ENCODE data around the gene MAGI2. TPM values are rescaled to one million over a fixed set of nuclear protein-coding genes. Genes with fewer than 3 reads are reported as not detected.
"Not testable (repeated sequence)": the region's sequence is repeated elsewhere in the genome, so short reads cannot be mapped to it uniquely, and the experiment has no call there.

The MAGI2 gene
- total RNA-seq, 2 experiments from 2014 or later: 0.08 to 0.13 TPM

DNA sequence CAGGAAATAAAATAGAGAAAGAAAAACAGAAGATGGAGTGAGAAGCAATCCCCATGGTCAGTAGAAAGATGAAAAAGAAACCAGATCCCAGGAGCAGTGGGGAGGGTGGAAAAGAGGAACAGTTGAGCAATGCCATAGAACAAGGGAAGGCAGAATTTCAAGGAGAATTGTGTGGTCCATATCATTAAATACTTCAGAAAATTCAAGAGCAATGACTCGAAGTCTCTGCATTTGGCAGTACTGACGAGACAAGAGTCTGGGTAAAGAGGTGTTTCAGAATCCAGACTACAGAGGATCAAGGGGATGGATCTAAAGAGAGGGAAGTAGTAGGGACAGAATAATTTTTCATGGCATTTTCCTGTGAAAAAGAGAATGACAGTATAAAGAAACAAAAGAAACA is 1142.3 kb downstream of the MAGI2 start:
- POLR2A ChIA-PET: no interaction called here
- Mint-ChIP-seq H3K4me3 (no peak overlapping the region), H3K27me3 (no peaks in the 10 kb centered on the region), H3K36me3 (ENCODE audit: low read depth) (no peaks in the 10 kb centered on the region), H3K27ac (no peak overlapping the region), H3K4me1 (no peaks in the 10 kb centered on the region), H3K9me3 (no peaks in the 10 kb centered on the region)
- DNase-seq: no peak
- CTCF ChIA-PET: no interaction called here

DNA sequence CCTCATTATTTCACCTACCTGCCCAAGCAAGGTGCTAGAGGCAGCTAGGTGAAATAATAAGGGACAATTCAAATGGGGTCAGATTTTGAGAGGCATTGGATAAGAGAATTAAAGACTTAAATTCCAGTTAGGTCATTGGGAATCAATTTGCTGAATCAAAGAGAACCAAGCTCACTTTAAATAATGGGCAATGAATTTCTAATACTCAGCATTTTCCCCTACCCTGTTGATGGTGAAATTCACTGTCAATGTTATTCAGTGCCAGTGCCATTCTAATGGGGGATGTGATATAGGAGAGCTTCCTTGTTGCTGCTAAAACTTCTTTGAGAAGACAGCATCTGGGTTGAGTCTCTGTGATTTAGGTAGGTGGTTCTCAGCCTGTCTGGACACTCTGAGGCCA is 1145.6 kb downstream of the MAGI2 start:
- Mint-ChIP-seq H3K4me1 (no peaks in the 10 kb centered on the region), H3K27me3 (no peaks in the 10 kb centered on the region), H3K36me3 (ENCODE audit: low read depth) (no peaks in the 10 kb centered on the region), H3K4me3 (no peak overlapping the region), H3K27ac (no peak overlapping the region), H3K9me3 (no peaks in the 10 kb centered on the region)
- ChIA-PET CTCF (no interaction called here), POLR2A (no interaction called here)
- DNase-seq: no peak

DNA sequence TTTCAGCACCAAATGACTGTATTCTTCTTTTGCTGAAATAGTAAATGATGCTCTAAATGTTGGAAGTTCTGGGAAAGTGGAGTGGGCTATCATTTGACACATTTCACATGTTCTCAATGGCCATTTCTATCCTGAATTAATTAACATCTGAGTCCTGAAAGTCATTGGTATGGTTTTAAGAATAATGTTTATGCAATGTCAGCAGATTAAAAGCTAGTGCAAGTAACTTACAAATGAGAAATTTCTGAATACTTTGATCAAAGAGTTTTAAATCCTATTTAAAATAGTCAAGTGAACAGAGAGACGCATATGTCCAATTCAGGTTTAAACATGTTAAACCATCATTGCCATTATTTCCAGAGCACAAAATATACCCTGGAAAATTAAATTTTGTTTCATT is 1146.8 kb downstream of the MAGI2 start:
- H3K27me3 Mint-ChIP-seq: no peaks in the 10 kb centered on the region
- DNase-seq: no peak
- no peak overlapping the region for H3K4me3 Mint-ChIP-seq
- H3K9me3 Mint-ChIP-seq: no peaks in the 10 kb centered on the region
- no peaks in the 10 kb centered on the region for H3K4me1 Mint-ChIP-seq
- no peaks in the 10 kb centered on the region for H3K36me3 Mint-ChIP-seq (ENCODE audit: low read depth)
- no peak overlapping the region for H3K27ac Mint-ChIP-seq
- ChIA-PET CTCF (no interaction called here), POLR2A (no interaction called here)

DNA sequence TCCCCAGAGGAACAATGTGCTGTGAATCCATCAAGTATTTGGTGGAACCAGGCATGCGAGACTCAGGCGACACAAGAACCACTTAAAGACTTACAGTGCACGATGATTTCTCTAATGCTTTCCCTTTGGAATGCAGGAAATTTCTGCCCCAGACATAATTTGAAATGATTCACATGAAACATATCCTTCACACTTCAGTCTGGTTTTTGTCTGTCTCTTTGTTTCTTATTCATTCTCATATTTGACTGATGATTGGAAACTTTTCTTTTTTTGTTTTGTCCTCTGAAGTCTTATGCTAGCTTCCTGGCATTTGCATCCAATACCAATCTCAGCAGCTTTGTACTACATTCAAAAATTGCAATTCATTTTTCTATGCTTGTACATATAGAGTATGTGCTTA is 1152.1 kb downstream of the MAGI2 start:
- Mint-ChIP-seq H3K4me1 (no peaks in the 10 kb centered on the region), H3K4me3 (no peak overlapping the region), H3K9me3 (peaks cover 2% of the 10 kb centered on the region), H3K27me3 (no peaks in the 10 kb centered on the region), H3K36me3 (ENCODE audit: low read depth) (no peaks in the 10 kb centered on the region), H3K27ac (no peak overlapping the region)
- ChIA-PET POLR2A (no interaction called here), CTCF (no interaction called here)
- DNase-seq: no peak

DNA sequence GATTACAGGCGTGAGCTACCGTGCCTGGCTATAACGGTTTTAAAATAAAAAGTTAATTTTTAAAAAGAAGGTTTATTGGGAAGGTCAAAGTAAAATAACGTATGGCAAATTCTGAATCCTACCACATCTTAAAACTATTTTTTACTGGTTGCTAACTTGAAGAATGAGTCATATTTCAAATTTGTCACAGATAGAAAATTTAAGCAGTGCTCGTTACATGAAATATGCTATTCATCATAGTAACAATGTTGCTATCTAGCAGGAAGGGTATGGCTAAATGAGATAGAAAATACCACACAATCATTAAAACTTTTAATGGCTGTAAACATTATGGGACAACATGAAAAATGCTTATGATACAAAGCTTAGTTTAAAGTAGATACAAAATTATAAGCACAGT is 1154.4 kb downstream of the MAGI2 start:
- Mint-ChIP-seq H3K27me3 (no peaks in the 10 kb centered on the region), H3K36me3 (ENCODE audit: low read depth) (no peaks in the 10 kb centered on the region), H3K4me1 (no peaks in the 10 kb centered on the region), H3K9me3 (peaks cover 2% of the 10 kb centered on the region), H3K27ac (no peak overlapping the region), H3K4me3 (no peak overlapping the region)
- ChIA-PET POLR2A (no interaction called here), CTCF (interaction anchor here (0.7 kb wide), 1 partner anchor 388 kb away, joined by 4 read pairs; no protein-coding TSS in a partner anchor)
- DNase-seq: no peak

DNA sequence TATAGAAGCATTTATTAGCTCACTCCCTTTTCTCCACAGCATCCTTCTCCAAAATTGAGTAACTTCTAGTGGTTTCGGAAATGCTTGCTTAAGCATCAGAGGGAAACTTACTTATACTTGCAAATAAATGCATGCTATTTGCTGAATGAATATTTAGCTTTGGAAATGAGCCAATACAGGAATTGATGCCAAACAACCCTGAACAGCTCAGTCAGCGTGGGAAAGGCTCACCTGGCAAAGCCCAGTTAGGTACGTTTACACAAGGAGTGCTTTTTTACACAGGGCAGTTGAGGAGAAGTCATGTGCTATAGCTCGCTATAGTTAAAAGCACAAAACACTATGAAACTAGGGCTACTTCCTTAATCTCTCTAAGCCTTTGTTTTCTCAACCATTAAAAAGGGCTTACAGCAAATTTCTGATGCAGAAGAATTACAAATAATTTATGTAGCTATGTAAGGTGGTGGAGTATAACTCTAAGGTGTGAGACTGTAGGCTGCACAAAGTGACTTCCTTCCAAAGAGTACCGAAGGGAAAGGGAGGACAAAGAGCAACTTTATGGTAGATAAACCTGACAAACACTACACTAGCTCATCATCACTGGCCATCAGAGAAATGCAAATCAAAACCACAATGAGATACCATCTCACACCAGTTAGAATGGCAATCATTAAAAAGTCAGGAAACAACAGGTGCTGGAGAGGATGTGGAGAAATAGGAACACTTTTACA is 1156.7 kb downstream of the MAGI2 start:
- Mint-ChIP-seq H3K9me3 (peaks cover 2% of the 10 kb centered on the region), H3K36me3 (ENCODE audit: low read depth) (no peaks in the 10 kb centered on the region), H3K27ac (no peak overlapping the region), H3K27me3 (no peaks in the 10 kb centered on the region), H3K4me1 (no peaks in the 10 kb centered on the region), H3K4me3 (no peak overlapping the region)
- CTCF ChIA-PET: no interaction called here
- no peak for DNase-seq
- POLR2A ChIA-PET: no interaction called here

DNA sequence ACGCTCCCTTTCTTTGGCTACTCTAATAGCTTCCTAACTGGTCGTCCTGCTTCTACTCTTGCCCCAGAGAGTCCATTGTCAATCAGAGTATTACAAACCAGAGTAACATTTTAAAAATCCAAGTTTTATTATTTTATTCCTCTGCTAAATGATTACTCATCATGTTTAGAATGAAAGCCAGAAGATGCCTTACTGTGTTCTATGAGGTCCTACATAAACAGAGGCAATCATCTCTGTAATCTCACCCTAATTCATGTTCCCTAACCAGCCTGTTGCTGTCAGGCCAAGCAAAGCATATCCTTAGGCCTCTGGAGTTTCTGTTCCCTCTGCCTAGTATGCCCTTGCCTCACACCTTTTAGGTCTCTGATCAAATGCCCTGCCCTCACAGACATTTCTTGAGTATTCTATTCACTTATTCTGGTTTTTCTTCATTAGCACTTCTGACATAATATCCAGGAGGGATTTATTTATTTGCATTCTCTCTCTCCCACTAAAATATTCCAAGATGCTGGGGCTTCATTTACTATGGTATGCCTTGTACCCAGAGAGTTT is 1157.3 kb downstream of the MAGI2 start:
- H3K36me3 Mint-ChIP-seq (ENCODE audit: low read depth): no peaks in the 10 kb centered on the region

DNA sequence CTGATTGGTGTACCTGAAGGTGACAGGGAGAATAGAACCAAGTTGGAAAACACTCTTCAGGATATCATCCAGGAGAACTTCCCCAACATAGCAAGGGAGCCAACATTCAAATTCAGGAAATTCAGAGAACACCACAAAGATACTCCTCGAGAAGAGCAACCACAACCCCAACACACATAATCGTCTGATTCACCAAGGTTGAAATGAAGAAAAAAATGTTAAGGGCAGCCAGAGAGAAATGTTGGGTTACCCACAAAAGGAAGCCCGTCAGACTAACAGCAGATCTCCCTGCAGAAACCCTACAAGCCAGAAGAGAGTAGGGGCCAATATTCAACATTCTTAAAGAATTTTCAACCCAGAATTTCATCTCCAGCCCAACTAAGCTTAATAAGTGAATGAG is 1164.0 kb downstream of the MAGI2 start:
- CTCF ChIA-PET; H3K9me3 Mint-ChIP-seq; POLR2A ChIA-PET; DNase-seq; H3K27ac Mint-ChIP-seq; H3K4me1 Mint-ChIP-seq; H3K4me3 Mint-ChIP-seq; H3K27me3 Mint-ChIP-seq; H3K36me3 Mint-ChIP-seq (ENCODE audit: low read depth): not testable (repeated sequence)

More for the DNA sequence above, 1157.3 kb downstream of the MAGI2 start:
- POLR2A ChIA-PET: no interaction called here
- Mint-ChIP-seq H3K4me1 (no peaks in the 10 kb centered on the region), H3K27ac (no peak overlapping the region), H3K9me3 (peaks cover 2% of the 10 kb centered on the region), H3K27me3 (no peaks in the 10 kb centered on the region), H3K4me3 (no peak overlapping the region)
- CTCF ChIA-PET: no interaction called here
- DNase-seq: no peak

DNA sequence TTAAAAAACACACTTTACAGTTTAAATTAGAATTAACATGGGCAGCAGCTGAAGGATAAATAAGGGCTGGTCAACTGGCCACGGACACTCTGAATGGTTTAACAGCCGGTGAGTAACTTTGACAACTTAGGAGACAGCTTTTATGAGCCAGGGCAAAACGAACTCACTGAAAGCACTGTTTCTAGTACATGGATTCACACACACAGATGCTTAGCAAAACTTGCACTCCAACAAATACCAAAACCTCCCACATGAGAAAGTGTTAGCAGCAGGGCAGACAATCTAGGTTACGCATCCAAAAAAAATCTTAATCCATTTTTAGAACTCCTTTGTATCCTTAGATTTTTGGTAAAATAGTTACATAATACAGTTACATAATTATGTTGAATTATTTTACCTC is 1168.5 kb downstream of the MAGI2 start:
- CTCF ChIA-PET: no interaction called here
- POLR2A ChIA-PET: no interaction called here
- no peak overlapping the region for H3K4me3 Mint-ChIP-seq
- DNase-seq: no peak
- no peaks in the 10 kb centered on the region for H3K9me3 Mint-ChIP-seq
- H3K27me3 Mint-ChIP-seq: no peaks in the 10 kb centered on the region
- H3K36me3 Mint-ChIP-seq (ENCODE audit: low read depth): no peaks in the 10 kb centered on the region
- no peak overlapping the region for H3K27ac Mint-ChIP-seq
- H3K4me1 Mint-ChIP-seq: no peaks in the 10 kb centered on the region

DNA sequence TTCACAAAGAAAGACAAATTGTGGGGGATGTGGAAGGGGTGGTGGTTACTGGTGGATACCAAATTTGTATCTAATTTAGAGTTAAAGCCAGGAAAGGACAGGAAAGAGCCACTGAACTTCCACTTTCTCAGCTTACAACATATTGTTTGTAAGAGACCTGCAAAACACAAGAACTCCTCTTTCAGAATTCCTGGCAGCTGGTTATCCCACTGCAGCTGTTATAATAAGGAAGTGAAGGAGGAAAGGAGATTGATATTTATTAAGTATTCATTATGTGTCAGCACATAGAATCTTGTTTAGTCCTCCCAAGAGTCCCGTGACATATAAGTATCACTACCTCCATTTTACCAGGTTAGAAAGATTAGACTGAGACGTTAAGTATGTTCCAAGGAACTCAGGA is 1173.2 kb downstream of the MAGI2 start:
- DNase-seq: no peak
- no peak overlapping the region for H3K27ac Mint-ChIP-seq
- H3K36me3 Mint-ChIP-seq (ENCODE audit: low read depth): no peaks in the 10 kb centered on the region
- POLR2A ChIA-PET: no interaction called here
- H3K27me3 Mint-ChIP-seq: no peaks in the 10 kb centered on the region
- no peak overlapping the region for H3K4me3 Mint-ChIP-seq
- H3K9me3 Mint-ChIP-seq: no peaks in the 10 kb centered on the region
- CTCF ChIA-PET: no interaction called here
- no peaks in the 10 kb centered on the region for H3K4me1 Mint-ChIP-seq

DNA sequence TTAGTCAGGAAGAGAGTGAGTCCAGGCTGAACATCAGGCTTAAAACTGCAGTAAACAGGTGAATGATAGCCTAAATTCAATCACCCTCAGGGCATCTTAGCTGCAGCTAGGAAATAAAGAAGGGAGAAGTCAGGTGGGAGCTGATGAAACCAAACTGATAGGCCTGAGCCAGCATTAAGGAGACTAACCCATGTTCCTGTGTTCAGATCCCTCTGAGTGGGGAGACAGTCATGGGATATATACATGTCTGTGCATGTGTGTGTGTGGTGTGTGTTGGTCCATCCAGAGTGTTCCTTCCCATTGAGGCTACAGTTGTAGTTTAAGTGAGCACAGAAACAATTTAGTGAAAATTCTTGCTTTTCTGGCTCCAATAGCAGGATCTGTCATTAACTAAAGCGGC is 1174.0 kb downstream of the MAGI2 start:
- Mint-ChIP-seq H3K36me3 (ENCODE audit: low read depth) (no peaks in the 10 kb centered on the region), H3K27me3 (no peaks in the 10 kb centered on the region), H3K4me1 (no peaks in the 10 kb centered on the region), H3K4me3 (no peak overlapping the region), H3K27ac (no peak overlapping the region), H3K9me3 (no peaks in the 10 kb centered on the region)
- no peak for DNase-seq
- CTCF ChIA-PET: no interaction called here
- POLR2A ChIA-PET: no interaction called here

DNA sequence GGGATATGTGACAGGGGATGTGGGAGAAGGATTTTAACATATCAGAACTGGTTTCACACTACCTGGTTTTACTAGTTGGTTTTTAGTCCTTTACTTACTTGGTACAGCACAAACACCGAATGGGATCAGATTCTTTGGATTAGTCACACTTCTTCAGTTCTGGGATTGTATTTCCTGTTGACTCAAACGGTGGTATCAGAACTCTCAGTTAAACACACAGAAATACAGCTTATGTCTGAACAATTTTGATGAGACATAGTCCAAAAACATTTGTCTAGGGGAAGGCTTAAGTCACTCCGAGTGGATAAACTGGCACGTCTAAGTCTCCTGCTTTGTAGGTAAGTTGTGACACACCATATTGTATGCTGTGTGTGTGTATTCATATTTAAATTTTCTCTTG is 1174.4 kb downstream of the MAGI2 start:
- no peaks in the 10 kb centered on the region for H3K4me1 Mint-ChIP-seq
- POLR2A ChIA-PET: no interaction called here
- H3K9me3 Mint-ChIP-seq: no peaks in the 10 kb centered on the region
- H3K27me3 Mint-ChIP-seq: no peaks in the 10 kb centered on the region
- CTCF ChIA-PET: no interaction called here
- DNase-seq: no peak
- no peaks in the 10 kb centered on the region for H3K36me3 Mint-ChIP-seq (ENCODE audit: low read depth)
- H3K27ac Mint-ChIP-seq: no peak overlapping the region
- H3K4me3 Mint-ChIP-seq: no peak overlapping the region

DNA sequence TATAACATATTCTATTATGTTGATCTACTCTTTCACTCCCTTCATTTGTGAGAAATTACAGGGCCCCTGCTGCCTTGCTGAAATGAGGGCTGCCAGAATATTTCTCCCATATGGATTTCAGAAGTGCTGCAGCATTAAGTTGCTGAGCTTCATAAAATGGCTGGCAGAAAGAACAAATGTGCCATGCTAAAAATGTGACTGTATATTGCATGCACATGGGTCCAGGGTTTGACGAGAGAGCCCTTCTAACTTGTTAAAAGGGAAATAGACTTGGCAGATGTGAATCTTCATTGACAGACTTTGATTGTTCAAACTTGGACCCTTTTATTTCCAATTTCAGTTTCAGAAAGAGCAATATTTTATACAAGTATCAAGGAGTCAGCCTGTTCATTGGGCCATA is 1186.3 kb downstream of the MAGI2 start:
- no peak overlapping the region for H3K4me3 Mint-ChIP-seq
- ChIA-PET CTCF (no interaction called here), POLR2A (no interaction called here)
- no peak for DNase-seq
- H3K9me3 Mint-ChIP-seq: no peaks in the 10 kb centered on the region
- H3K27ac Mint-ChIP-seq: no peak overlapping the region
- no peaks in the 10 kb centered on the region for H3K27me3 Mint-ChIP-seq
- no peaks in the 10 kb centered on the region for H3K4me1 Mint-ChIP-seq
- H3K36me3 Mint-ChIP-seq (ENCODE audit: low read depth): no peaks in the 10 kb centered on the region

DNA sequence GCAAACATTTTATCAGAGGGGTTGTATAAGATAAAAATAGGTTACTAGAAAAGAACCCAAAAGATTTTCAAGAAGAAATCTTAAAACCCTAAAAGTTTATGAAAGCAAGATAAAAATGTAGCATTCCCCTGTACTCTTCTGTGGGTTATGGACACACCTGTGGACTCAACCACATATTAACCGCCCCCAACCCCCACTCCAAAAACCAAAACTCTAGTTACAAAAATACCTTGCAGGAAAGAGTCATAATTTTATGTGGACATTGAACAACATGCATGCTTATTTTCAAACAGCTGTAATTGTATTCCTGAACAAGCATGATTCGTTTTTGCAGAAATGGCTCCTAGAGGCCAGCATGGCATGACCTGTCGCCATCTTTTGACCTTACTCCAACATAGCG is 1188.0 kb downstream of the MAGI2 start:
- no peak for DNase-seq
- Mint-ChIP-seq H3K27me3 (no peaks in the 10 kb centered on the region), H3K36me3 (ENCODE audit: low read depth) (no peaks in the 10 kb centered on the region), H3K4me1 (no peaks in the 10 kb centered on the region), H3K9me3 (no peaks in the 10 kb centered on the region), H3K4me3 (no peak overlapping the region), H3K27ac (no peak overlapping the region)
- ChIA-PET POLR2A (no interaction called here), CTCF (no interaction called here)

Data from activated CD4-positive, alpha-beta memory T cell treated with anti-CD3 and anti-CD28 coated beads, Interleukin-2, amount 10 ng/mL, durations not matched to agents 7 days and 5 days (primary cell).